Measurements from ENCODE around the gene INPP4B.

DNA sequence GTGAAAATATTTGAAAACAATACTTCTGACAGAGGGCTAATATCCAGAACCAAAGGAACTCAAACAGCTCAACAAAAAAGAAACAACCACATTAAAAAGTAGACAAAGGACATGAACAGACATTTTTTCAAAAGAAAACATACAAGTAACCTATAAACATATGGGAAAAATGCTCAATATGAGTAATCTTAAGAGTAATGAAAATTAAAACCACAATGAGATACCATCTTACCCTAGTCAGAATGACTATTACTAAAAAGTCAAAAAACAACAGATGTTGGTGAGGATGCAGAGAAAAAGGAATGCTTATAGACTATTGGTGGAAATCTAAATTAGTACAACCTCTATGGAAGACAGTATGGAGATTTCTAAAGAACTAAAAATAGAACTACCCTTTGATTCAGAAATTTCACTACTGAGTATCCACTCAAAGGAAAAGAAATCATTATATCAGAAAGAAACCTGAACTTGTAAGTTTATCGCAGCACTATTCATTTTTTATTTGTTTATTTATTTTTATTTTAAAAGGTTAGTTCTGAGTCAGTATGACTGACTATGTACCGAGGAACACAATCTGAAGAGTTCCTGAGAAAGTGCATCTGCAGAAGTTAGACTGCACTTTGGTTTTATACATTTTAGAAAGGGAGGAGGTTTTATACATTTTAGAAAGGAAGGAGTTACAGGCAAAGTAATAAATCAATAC is 231.3 kb downstream of the INPP4B start:
- no peak for TF ChIP-seq EZH2 (IDR thresholded peaks at IDR 0.05; ENCODE audit: insufficient read depth, poor library complexity, severe bottlenecking)
- no peak for TF ChIP-seq EZH2phosphoT487 (IDR thresholded peaks at IDR 0.05; ENCODE audit: insufficient read depth, low read depth)

Measured in GM23248 (cell line).